Stimulated activated CD4-positive, alpha-beta T cell treated with anti-CD3 and anti-CD28 coated beads, Interleukin-1b, Interleukin-23, amount 100 ng/mL, for 4 hours (primary cell): ENCODE data around the gene INHA.

ENCODE experiments used
- DNase-seq, 2 donors: peaks; one replicate each; pipeline ENCODE4 v3.0.0-alpha.2; 2020; ENCODE audit warnings: low read depth in 2 of 2

Gene INHA

DNA sequence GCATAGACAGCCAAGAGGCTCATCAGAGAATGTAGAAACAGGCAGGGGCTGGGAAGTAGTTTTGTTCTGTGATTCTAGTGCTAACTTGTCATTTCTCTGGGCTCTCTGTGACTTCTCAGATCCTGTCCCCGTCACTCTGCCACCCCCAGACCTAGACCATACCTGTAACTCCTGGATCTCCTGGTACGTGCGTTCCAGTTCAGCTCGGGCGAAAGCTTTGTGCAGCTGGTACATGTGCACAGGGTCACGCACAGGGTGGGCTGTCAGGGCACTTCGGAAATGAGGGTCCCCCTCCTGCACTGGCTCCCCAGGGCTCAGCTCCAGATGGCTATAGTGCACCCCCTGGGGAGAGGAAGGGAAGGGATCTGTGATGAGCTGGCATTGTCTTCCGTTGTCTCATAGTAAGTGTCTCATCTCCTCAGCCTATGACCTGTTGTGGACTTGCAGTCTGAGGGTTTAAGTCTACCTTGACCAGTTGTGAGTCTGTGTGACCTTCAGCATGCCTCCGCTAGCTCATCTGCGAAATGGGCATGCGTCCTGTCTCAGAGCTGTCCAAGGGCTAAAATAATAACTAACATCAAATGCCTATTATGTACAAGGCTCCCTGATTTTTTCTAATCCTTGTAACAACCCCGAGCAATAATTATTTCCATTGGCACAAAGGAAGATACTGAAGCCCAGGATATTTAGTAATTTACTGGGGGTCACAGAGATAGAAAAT, 31.2 kb upstream of the INHA start:
- DNase-seq: no peak

DNA sequence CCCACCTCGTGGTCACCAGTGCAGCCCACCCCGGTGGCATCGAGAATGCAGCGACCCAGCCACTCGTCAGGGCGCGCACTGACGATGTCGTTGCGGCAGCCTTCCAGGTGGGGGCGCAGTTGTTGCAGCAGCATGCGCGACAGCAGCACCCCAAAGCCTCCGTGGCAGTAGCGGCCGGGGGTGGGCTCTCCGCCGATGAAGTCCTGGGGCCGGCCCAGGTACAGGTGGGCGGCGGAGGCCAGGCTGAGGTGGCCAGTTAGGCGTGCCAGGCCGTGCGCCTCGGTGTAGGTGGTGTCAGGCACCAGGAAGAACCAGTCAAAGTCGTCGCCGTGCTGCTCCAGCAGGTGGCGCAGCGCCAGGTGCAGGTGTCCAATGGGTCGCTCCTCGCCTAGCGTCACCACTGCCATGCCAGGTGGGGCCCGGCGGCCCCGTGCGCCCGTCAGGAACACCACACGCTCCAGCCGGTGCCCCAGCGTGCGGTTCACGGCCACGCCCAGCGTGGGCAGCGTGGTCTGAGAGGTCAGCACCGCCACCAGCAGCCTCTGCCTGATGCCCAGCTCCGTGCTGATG, 30.4 kb upstream of the INHA start:
- DNase-seq: peak; percentile 76 to 84

DNA sequence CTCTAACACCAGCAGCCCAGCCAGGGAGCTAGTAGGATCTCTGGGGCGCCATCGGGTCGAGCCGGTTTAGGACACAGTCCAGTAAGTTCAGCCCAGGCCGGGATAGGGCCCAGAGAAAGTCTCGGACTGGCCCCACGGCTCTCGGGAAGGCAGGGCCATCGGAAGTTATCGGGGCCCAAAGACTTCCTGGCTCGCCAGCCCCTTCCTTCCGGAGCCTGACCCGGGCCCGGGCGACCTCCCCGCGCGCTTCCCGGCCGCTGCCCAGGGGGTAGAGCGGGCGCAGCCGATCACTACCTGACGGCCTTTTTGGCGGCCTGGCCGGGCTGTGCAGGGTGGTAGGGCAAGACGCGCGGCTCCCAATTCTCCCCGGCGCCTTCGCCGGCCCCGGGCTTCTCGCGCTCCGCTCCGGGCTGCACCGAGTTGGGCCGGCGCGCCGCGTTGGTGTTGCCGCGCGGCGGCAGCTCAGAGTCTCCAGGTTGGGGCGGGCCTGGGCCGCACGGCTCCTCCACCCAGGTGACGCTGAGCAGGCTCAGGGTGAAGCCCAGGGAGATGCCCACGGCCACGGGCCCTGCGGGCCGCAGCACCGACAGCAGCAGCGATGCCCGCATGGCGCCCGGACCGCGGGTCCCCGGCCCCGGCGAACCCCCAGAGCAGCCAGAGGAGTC, 29.0 kb upstream of the INHA start:
- no peak for DNase-seq

DNA sequence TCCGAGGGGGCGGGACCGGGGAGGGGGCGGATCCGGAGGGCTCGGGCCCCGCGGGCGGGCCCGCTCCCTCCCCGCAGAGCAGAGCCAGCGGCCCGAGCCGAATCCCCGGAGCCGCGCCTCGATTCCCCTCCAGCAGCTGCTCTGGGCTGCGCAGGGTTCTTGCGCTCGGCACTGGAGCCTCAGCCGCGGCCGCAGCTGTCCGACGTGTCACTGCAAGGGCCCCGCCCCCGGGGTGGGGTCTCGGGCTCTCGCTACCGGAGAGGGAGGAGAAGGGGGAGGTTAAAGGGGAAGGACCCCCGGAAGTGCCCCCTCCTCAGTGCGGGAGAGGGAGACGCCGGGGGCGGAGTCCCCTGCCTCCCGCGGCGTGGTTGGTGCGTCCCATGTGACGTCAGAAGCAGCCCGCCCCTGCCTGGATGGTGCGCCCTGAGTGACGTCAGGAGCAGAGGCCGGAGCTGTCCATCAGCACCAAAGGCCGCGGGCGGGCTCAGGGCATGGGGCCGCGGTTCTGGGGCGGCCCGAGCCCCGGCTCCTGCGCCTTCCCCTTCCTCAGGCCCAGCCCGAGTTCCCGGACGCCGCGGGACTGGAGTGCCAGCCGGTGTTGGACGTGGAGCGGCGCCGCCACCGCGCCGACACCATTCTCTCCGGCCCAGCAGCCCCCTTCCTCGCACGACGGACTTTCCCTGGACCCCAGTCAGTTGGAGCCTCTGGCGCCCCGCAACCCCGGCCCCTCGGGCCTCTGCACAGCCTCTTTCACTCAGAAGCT, 28.3 kb upstream of the INHA start, which contains the start of the genes CHPF and TMEM198:
Gene CHPF (minus strand): TSS at position 214 of the 763 bp plus-strand sequence. CDS start 271 bp downstream, outside the sequence.
Gene TMEM198 (plus strand): TSS at position 433 of the 763 bp plus-strand sequence. CDS start 700 bp downstream, outside the sequence.
- DNase-seq: peak; percentile 76 to 91

DNA sequence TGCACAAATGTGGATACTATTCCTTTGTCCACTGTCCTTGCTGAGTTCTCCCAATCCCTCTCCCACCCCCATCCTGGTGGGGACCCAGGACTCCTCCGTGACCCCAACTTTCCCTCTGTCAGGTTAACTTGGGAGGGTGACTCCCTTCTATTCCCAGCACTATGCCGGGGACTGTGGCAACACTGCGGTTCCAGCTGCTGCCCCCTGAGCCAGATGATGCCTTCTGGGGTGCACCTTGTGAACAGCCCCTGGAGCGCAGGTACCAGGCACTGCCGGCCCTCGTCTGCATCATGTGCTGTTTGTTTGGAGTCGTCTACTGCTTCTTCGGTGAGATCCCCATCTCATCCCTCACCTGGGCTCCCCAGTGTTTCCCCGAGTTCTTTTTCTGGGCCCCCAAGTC, 27.5 kb upstream of the INHA start:
- no peak for DNase-seq

DNA sequence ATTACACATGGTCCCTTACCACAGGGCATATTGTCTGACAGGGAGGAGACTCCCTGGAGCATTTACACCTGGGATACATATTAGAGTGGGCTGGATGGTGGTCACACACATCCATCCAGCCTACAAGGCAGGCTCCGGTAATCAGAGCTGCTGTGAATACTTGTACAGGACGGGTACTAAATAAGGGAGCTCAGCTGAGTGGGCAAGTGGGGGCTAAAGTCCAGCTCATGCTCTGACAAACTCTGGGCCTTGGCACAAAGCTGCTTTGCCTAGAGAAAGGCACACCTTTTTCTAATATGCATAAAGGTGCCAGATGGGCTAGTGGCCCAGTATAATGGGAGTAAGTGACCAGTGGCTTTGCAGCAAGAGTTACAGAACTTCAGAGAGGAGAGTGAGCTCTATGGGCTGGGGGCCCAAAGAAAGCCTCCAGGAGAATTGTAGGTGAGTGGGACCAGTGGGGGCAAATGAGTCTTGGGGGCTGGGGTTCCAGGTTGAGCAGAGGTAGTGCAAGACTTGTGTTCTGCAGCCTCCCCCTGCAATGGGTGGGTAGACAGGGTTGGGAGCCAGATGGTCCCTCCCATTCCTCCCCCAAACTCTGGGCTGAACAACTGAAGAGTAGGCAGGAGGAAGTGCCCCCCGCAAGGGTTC, 26.7 kb upstream of the INHA start:
- no peak for DNase-seq

DNA sequence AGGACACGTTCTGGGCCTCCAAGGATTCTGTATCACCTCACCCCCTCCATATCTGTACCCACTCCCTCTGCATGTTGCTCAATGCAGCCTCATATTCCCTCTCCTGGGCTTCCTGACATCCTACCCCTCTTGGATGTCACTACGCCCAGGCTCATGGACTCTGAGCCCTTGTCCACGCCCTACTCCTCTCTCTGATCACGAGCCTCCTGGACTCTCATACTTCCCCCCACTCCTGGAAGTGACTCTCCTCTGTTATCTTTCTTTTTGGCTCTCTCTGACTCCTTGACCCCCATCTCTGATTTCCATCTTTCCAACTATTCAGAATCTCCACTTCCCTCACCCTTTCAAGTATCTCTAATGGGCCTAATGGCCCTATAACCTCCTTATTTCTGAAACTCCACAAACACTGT, 26.2 kb upstream of the INHA start:
- no peak for DNase-seq

DNA sequence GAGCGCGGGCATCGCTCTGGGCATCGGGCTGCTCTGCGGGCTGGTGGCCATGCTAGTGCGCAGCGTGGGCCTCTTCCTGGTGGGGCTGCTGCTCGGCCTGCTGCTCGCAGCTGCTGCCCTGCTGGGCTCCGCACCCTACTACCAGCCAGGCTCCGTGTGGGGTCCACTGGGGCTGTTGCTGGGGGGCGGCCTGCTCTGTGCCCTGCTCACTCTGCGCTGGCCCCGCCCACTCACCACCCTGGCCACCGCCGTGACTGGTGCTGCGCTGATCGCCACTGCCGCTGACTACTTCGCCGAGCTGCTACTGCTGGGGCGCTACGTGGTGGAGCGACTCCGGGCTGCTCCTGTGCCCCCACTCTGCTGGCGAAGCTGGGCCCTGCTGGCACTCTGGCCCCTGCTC, 24.5 kb upstream of the INHA start:
- no peak for DNase-seq

DNA sequence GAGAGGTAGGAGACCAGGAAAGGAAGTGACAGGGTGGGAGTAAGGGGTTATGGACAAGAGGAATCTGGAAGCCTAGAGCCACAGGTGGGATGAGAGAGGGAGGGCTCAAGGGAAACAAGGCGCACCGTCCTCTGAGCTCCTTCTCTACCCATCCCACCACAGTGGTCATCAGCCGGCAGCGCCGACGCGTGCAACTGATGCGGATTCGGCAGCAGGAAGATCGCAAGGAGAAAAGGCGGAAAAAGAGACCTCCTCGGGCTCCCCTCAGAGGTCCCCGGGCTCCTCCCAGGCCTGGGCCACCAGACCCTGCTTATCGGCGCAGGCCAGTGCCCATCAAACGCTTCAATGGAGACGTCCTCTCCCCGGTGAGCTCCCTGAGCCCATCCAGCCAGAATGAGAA, 23.1 kb upstream of the INHA start:
- DNase-seq: no peak

DNA sequence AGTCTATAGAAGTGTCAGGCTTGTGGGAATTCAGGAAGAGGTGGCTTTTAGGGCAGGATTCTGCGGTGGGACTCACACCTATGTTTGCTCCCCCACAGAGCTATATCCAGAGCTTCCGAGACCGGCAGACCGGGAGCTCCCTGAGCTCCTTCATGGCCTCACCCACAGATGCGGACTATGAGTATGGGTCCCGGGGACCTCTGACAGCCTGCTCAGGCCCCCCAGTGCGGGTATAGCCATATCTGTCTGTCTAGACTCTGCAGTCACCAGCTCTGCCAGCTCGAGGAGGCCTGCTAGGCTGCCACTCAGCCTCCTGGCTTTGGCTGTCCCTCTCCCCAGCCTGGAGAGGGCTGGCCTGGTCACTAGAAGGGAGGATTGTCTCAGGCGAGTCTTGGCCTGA, 22.5 kb upstream of the INHA start:
- DNase-seq: no peak

DNA sequence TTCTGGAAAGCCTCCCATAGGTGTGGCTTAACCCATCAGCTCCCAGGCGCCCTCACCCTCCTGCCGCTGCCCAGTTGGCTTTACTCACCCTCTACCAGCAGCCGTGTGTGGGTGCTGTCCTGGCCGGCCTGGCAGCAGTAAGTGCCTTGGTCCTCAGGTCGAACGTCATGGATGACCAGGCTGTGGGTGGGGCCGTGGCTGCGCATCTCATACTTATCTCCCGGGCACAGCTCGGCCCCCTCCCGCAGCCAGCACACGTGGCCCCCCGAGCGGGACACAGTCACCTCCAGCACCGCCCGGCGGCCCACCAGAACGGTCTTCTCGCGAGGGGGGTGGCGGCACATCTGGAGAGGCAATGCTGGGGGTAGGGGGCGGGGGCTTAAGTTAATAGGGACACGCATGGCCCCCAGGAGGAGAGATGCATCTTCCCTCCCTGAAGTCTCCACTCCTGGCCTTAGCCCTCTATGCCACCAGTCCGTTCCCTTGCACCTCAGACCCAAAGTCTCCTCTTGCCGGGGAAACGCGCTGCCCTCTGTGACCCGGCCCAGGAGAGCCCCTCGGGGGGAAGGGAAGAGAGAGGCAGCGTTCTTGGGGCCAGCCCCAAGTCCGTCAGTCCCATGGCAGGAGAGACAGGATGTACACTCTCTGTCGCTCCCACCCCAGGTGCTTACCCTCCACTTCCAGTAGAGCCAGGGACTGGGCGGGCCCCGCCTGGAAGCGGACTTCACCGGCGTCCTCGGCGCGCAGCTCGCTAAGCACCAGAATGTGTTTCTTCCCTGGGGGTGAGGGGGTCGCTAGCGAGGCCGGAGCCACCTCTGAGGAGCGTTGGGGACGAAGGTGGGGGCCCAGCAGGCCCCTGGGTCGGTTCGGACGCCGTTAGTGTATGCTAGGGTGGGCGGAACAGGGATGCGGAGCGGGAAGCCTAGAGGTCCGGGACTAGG, 20.4 kb upstream of the INHA start:
- no peak for DNase-seq

DNA sequence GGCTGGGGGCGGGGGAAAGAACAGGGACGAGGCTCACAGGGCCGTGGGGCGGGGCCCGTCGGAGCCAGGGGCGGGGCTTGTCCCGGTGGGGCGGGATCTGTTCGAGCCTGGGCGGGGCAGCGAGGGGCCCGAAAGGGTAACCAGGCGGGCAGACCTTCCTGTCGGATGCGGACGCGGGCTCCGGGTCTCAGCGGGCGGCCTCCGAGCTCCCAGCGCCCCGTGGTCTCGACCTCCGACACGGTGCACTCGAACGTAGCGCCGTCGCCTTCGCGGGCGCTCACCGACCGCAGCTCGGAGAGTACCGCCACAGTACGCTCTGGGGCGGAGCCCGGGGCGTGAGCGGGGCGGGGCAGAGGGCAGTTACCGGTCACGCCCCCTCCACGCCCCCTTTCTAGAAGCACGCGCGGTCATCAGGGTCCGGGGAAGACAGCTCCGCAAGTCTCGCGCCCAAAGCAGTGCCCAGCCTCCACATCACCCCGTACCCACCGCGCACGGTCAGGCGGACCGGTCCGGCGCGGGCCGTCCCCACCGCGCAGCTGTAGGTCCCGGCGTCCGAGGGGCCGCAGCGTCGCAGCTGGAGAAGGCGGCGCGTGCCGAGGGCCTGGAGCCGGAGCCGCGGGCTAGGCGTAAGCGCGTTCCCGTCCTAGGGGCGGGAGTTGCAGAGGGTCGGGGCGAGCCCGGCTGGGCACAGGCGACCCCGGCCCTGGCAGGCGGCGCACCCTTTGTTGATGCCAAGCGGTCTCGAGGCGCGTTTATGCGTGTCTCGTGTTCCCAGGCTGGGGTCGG, 19.5 kb upstream of the INHA start:
- DNase-seq: peak; percentile 68 to 81

DNA sequence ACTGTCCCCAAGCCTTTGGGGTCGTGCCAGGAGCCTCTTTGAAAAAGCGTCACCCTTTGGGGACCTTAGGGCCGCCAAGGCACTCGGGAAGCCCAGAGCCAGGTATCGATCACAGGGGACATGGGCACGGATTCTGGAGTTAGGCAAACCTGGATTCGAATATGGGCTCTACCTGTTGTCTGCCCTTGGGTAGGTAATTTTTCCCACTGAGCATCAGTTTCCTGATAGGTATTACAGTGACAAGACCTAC, 19.0 kb upstream of the INHA start:
- DNase-seq: no peak

DNA sequence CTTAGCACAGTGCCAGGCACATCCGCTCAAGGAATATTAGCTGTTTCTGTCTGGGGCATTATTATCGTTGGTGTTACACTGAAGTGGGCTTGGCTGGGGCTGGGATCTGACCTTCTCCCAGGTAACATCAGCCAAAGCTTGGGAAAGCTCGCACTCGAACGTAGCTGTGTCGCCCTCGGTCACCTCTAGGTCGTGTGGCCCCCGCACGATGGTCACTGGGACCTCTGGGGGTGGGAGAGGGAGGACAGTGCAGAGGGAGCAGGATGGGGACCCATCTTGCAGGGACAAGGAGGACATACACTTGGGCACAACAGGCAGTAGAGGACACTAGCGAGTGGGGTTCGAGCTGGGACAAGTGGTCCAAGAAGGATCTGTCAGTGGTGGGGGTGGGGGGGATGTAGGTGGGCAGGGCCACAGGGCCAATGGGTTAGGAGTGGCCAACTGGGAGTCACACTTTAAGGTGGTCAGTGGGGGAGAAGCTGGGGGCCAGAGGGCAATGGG, 18.6 kb upstream of the INHA start:
- no peak for DNase-seq

DNA sequence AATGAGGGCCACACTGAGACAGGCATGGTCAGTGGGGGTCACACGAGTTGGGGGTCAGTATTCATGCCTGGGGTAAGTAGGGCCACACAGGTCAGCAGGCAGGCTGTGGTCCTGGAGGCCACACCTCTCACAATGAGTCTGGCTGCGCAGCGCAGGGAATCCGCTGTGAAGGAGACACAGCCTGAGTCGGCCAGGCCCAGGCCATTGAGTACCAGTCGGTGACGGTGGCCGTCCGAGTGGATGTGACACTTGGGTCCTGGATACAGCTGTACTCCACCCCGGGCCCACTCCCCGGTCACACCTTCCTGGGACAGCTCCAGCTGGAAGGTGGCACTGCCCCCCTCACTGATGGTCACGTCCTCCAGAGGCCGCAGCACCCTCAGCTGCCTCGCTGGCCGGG, 17.8 kb upstream of the INHA start:
- no peak for DNase-seq

DNA sequence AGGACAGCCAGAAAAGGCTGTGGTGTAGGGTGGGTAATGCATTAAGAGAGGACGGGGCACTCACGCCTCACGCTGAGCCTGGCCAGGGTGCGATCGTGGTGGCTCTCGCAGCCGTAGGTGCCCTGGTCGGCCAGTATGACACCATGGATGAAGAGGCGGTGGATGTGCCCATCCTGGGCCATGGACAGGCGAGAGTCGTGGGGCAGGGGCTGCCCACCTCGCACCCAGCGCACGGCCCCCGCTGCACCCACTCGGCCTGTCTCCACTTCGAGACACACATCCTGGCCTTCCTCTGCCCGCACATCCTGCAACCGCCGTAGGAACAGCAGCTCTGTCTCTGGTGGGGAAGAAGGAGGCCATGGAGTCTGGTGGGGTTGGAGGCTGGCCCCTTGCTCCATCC, 16.2 kb upstream of the INHA start:
- no peak for DNase-seq

DNA sequence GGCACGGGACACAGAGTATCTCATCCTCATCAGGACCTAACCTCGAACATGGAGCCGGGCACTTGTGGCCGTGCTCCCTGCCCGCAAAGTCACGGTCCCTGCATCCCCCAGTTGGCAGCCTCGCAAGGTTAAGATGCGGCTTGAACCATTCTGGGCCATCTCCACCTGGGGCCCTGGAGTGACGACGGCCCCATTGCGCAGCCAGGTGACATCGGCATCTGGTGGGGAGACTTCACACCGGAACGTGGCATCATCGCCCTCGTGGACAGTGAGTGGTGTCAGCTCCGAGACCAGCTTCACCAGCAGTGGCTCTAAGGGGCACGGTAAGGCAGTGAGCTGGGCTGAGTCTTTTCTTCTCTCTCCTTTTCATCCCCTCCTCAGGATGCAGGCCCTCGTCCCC, 15.7 kb upstream of the INHA start:
- DNase-seq: no peak

DNA sequence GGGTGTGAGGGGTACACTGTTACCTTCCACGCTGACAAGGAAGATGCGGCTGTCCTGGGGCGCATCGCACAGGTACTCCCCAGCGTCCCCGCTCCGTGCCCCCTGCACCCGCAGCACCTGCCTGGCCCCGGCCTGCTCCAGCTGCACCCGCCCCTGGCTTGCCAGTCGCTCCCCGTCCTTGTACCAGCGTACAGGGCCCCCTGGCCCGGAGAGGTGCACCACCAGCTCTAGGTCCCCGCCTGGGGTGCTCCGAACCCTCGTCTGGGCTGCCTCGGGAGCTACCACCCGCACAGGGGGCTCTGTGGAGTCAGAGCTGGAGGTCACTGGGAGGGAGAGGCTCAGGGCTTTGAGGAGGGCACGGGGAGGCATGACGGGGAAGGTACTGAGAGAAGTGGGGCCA, 14.8 kb upstream of the INHA start:
- DNase-seq: no peak

DNA sequence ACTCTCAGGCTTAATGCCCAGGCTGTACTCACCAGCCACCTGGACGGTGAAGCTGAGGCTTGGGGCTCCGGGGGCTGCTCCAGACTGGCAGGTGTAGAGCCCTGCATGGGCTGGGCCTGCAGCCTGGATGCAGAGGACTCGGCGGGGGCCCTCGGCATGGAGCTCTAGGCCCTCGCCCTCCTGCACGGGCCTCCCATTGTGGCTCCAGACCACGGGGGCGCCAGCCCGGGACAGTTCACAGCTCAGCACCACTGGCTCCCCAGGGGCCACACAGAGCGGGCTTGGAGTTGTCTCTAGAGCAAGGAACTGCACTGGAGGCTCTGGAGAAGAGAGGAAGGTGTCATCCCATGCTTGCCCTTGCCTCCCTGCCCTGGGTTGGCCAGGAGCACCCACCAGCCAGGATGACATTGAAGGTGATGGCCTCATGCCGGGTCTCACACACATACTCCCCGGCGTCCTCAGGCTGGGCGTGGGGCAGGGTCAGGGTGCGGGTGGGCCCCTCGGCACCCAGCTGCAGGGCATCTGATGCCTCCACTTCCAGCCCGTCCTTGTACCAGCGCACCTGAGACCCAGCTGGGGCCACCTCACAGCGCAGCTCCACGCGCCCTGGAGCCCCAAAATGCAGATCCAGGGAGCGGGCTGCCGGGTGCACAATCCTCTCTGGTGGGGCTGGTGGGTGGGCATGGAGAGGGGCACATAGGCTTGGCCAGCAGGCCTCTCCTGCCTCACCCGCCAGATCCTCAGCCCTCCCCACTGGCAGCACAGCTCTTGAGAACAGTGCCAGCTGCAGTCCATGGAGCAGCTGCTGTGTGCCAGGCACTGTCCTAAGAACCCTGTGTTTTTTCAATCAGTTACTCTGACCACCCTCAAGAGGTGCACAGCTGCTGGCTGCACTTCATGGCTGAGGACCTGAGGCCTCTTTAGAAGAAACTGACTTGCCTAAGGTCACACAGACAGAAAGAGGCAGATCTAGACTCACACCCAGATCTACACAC, 14.0 kb upstream of the INHA start:
- no peak for DNase-seq
